ENCODE results near the gene DCUN1D5.
A peak's percentile ranks its signal among the peaks of the same experiment; 100 is the strongest.

The DCUN1D5 gene

DNA sequence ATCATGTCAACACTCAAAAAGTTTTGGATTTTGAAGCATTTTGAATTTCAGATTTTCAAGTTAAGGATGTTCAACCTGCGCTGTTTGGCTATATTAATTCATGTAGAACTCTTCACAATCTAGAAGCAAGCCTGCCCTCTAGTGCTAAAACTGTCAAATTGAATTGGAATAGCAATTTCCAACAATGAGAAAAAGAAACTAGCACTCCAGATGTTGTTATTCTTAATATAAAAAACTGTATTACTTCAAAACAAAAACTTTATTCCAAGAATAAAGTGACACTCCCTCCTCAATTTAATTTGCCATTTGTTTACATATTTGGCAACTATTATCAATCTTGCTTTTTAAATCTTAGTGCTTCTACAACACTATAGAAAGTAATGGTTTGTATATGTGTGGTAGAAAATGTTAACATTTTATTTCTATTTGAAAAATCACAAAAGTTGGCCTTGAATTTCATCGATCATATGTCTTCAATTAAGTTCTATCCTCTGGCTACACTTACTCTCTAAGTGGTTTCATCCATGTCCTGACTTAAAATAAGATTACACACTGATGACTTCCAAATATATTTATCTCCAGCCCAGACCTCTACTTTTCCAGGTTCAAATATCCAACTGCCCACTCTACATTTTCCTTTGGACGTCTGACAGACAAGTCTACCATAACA is 36.6 kb downstream of the DCUN1D5 start:
- peak in 1 of 5 experiments; percentile 47 for DNase-seq

- DNase-seq = no peak
These were observed 38.0 kb downstream of the DCUN1D5 start for GRCh38 chr11:103053997-103054396.

DNA sequence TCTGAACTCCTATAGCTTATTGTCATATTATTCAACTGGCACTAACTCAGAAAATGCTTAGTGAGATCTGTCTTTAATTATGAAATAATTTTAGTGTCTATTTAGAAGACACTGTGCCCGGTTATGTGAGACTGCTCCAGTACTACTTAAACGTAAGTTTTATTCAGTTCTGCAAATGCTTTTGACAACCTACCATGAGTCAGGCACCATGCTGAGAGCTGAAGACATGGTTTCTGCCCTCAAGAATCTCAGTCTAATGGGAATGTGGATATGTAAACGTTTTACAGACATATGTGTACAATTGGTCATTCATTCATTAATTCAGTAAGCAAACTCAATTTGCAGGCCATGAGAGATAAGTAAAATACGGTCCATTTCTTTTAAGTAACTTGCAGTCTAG is 40.0 kb downstream of the DCUN1D5 start:
- DNase-seq = no peak

- DNase-seq = no peak
These were observed 40.7 kb downstream of the DCUN1D5 start for GRCh38 chr11:103051151-103051801.

- no peak for DNase-seq
These were observed 41.6 kb downstream of the DCUN1D5 start for GRCh38 chr11:103050351-103050750.

DNA sequence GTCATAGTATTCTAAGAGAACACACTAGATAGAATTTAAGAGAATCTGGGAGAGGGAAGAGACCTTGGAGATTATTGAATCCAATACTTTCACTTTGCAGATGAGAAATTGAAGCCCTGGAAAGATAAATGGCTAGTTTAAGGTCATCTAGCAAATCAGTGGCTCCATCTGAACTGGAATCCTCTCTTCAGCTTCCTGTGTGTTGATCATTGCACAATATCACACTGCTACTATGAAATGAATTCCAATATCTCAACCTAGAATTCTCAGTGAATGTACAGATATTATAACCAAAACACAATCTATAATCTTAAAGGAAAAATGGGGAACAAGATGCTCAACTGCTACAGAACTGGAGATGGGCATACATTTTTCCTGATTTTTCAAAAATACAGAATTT is 44.1 kb downstream of the DCUN1D5 start:
- no peak for DNase-seq

DNA sequence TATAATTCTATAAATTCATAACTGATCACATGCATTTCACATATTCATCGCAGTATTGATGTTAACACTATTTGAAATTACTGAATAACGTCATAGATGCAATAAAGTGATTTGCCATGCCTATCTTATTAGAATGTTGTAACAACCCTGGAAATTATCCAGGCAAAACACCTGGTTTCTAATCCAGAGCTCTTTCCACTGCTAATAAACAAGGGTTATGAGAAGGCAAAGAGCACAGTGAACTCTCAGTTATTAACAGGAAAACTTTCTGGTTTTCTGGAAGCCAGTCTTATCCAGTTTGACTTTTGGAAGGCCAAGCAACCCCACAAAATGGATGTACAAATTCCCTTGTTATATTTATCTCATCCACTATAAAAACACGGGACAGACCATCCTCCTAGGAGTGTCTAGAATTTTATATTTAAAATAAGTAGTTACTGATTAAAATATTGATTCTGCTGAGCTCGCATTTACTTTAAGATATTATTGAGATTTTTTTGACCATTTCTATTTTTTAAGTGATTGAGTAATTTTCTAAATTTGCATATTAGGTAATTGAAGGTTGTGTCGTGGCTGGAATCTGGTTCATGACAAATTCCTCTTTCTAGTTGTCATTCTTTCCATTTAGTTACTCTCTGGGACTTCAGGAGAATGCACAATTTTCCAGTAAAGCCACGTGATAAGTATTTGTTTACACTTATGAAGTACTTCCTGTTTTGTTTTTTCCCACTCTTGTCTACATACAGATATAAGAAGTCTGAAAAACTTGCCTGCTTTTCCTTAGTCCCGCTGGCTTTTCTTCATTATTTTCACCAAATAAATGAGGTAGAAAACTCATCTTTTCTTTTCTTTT is 47.9 kb downstream of the DCUN1D5 start:
- DNase-seq = no peak

DNA sequence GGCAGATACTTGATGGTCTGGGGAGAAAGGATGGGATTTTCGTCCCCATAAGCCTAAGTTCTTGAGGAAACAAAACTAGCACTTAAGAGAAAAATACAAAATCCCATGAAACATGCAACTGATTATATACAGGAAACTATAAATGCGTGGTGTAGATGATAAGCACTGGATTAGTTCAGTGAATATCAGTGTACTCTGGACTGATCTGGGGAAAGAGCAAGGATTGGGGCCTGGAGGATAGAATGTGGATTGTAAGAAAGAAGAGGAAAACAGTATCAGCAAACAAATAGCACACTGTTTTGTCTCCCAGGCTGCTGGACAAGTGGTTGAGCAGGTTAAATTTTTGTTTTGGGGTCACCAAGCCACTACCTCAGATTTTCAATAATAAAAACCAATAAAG is 49.8 kb downstream of the DCUN1D5 start:
- no peak for DNase-seq

GRCh38 chr11:103035791-103036434 is 56.0 kb downstream of the DCUN1D5 start:
- DNase-seq = peak in 2 of 5 experiments; percentile 51 to 83

DNA sequence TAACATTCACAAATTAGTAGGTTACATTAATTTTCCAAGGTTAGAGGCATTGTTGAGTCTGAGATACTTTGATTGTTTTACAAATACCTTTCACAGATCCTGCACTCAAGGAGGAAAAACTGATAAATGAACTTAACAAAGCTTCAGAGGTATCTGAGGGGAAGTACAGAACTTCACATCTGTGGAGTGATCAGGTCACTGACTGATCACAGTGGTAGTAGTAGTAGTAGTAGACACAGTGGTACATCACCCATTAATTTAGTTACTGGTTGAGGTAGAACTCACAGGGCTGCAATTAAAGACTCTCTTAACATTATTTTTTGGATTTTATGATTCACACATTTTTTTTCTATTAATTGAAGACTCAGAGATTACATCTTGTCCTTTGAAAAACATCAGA is 56.7 kb downstream of the DCUN1D5 start:
- no peak for DNase-seq

DNA sequence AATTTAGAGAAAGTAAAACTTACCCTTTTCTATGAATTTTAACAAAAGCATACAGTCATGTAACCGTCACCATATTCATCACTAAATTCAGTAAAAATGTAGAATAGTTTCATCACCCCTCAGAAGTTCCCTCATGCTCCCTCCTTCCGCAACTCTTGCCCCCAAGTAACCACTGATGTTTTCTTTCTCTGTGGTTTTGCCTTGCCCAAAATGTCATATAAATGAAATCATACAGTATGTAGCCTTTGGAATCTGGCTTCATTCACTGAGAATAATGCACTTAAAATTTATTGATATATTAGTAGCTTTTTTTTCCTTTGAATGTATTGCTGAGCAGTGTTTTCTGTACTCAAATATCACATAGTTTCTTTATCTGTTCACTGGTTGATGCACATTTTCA is 60.1 kb downstream of the DCUN1D5 start:
- DNase-seq = no peak

DNA sequence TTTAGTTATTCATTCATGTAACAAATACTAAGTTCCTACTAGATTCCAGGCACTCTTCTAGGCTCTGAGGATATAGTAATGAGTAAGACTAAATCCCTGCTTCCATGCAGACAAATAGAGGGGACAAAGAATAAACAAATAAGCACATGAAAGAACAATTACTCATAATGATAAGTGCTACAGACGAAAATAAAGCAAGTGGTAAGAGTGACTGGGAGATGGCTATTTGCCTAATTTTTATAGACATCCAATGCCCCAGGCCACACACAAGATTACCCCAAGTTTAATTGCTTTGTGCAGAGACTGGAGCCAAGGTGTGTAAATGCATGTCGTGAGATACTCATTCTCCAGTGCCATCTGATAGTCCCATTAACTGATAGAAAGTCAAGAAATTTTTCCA is 62.6 kb downstream of the DCUN1D5 start:
- DNase-seq = no peak

DNA sequence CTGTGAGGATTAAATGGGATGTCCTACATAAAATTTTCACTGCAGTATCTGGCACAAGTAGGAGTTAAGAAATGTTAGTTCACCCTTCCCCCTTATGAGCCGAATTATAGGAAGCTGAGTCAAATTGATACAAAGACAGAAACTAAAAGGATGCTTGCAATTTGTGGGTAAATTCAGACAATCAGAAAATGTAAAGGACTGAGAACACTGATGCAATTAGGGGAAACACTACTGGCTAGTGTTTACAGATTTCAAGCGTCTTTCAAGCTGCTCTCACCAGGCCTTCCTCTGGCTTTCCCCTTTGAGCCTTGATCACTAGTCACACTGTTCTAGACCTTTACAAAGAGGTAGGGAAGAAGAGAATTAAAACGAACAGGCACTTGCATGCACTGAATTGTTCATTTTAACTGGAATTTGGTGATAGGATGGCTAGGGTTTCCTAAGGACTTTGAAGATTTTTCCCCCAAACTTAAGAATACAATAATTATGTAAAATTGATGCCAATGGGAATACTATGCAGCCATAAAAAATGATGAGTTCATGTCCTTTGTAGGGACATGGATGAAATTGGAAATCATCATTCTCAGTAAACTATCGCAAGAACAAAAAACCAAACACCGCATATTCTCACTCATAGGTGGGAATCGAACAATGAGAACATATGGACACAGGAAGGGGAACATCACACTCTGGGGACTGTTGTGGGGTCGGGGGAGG is 63.5 kb downstream of the DCUN1D5 start:
- peak in 1 of 5 experiments; percentile 83 for DNase-seq

DNA sequence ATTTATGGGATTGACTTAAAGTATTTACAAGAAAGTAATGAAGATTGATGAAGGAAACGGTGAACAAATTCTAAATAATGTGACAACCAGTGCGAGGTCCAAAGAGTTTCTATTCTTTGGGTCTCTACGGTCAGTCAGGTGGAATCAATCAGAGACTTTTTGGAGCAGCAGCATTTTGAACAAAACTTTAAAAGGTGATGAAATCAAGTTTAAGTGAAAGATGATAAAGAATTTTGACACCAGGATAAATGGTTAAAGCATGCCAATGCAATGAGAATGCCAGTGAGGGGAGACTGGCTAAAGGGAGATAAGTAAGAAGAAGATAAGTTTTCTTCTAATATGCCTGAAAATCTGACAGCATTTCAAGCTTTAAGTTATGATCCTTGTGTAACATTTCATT is 67.9 kb downstream of the DCUN1D5 start:
- no peak for DNase-seq

GRCh38 chr11:103016031-103016430 is 75.9 kb downstream of the DCUN1D5 start:
- DNase-seq = no peak

DNA sequence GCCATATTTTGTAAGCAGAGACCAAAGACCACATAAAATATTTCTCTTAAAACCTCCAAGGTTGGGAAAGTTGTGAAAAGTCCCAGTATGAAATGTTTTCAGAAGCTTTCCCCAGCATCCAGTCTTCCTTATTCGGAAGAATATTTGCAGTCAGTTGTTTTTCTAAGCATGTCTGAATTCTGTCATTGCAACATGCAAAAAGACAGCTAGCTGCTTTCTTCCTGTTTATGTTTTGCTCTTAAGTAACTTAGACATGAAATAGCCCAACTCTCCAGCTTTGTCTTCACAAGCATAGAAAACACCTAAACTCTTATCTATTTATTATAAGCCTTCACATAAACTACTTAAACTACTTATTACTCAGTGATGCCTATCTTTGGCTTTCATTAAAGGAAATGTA is 78.5 kb downstream of the DCUN1D5 start:
- DNase-seq = no peak
